Measurements from ENCODE around the gene GALNT7.

DNA sequence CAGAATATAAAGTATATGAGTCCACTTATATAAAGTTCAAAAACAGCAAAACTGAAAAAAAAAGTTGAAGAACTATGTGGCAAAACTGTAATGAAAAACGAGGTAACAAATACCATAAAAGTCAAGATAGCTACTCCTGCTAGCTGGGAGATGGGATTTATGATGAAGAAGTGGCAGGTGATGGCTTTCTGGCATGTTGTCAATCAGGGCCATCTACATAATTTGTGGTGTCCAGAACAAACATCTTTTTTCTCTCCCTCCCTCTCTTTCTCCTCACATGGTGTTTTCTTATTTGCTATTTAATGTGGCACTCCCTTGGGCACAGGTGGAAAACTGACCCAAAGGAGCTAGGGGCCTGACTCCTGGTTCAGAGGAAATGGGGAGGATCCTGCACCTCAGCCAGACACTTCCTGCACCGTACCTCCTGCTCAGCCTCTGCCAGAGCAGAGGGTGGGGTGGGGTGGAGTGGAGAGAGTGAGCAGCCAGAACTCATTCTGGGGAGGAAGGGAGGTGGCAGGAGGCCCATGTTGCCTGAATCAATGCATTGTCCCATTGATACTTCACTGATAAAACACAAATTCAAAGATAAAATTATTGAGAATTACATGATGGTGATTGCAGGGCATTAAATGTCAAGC is 196.9 kb downstream of the GALNT7 start:
- TF ChIP-seq ZBTB8A (tag by site-specific recombination; IDR thresholded peaks at IDR 0.05) (no peak), ZNF830 (tag by site-specific recombination; IDR thresholded peaks at IDR 0.05; ENCODE audit: low read depth) (no peak), HOXD13 (CRISPR knock-in tag; IDR thresholded peaks at IDR 0.05; ENCODE audit: borderline replicate concordance) (no peak), YY1 (tag by site-specific recombination; IDR thresholded peaks at IDR 0.05) (no peak), ZNF138 (tag by site-specific recombination; IDR thresholded peaks at IDR 0.05; ENCODE audit: borderline replicate concordance) (no peak), ZNF792 (tag by site-specific recombination; IDR thresholded peaks at IDR 0.05) (no peak)
- TF ChIP-seq, protein P1, sequence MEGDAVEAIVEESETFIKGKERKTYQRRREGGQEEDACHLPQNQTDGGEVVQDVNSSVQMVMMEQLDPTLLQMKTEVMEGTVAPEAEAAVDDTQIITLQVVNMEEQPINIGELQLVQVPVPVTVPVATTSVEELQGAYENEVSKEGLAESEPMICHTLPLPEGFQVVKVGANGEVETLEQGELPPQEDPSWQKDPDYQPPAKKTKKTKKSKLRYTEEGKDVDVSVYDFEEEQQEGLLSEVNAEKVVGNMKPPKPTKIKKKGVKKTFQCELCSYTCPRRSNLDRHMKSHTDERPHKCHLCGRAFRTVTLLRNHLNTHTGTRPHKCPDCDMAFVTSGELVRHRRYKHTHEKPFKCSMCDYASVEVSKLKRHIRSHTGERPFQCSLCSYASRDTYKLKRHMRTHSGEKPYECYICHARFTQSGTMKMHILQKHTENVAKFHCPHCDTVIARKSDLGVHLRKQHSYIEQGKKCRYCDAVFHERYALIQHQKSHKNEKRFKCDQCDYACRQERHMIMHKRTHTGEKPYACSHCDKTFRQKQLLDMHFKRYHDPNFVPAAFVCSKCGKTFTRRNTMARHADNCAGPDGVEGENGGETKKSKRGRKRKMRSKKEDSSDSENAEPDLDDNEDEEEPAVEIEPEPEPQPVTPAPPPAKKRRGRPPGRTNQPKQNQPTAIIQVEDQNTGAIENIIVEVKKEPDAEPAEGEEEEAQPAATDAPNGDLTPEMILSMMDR (tag by site-specific recombination; IDR thresholded peaks at IDR 0.05): no peak
- TF ChIP-seq, protein P2, sequence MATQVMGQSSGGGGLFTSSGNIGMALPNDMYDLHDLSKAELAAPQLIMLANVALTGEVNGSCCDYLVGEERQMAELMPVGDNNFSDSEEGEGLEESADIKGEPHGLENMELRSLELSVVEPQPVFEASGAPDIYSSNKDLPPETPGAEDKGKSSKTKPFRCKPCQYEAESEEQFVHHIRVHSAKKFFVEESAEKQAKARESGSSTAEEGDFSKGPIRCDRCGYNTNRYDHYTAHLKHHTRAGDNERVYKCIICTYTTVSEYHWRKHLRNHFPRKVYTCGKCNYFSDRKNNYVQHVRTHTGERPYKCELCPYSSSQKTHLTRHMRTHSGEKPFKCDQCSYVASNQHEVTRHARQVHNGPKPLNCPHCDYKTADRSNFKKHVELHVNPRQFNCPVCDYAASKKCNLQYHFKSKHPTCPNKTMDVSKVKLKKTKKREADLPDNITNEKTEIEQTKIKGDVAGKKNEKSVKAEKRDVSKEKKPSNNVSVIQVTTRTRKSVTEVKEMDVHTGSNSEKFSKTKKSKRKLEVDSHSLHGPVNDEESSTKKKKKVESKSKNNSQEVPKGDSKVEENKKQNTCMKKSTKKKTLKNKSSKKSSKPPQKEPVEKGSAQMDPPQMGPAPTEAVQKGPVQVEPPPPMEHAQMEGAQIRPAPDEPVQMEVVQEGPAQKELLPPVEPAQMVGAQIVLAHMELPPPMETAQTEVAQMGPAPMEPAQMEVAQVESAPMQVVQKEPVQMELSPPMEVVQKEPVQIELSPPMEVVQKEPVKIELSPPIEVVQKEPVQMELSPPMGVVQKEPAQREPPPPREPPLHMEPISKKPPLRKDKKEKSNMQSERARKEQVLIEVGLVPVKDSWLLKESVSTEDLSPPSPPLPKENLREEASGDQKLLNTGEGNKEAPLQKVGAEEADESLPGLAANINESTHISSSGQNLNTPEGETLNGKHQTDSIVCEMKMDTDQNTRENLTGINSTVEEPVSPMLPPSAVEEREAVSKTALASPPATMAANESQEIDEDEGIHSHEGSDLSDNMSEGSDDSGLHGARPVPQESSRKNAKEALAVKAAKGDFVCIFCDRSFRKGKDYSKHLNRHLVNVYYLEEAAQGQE (tag by site-specific recombination; IDR thresholded peaks at IDR 0.05): no peak
